22Rv1 (cell line): ENCODE results near the gene C6orf132.

Experiments used
- ZFX ChIP-seq: fragments of 450-650 bp; IDR thresholded peaks from 2 replicates; pipeline ENCODE4 v1.6.1; 2017; ENCODE audit warnings: antibody characterized with exemption, borderline replicate concordance
- TF ChIP-seq, protein P1 (sequence below): fragments of 450-650 bp; IDR thresholded peaks from 2 replicates; pipeline ENCODE4 v1.5.1; 2017; ENCODE audit warnings: mild to moderate bottlenecking

DNA sequence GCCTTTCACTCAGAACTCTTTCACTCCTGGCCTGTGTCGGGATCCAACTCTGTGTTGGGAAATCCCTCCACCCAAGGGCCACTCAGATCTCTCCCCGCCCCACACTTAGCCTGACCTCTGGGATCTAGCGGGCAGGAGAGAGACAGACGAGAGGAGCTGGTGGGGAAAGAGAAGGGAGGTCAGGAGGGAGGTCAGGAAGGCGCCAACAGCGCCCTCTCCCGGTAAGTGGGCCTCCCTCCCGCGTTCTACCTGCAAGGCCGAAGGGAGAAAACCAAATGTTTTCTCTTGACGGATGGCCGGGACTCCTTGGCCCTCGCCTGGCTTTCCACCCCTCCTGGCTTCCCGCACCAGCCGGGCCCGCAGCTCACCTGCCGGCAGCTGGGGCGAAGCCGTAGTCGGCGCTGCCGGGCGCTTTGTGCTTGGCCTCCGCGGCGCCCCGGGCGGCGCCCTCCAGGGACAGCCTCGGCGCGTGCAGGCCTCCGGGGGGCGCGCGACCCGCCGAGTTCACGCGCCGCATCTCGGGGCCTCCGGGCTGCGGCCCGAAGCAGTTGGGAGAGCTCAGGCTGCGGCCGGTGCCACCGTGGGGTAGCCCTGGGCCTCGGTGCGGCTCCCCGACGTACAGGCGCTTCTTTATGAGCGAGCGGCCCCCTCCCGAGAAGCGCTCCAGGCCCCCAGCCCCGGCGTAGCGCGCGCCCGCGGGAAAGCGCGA lies 38.2 kb downstream of the C6orf132 start:
- TF ChIP-seq, protein P1, sequence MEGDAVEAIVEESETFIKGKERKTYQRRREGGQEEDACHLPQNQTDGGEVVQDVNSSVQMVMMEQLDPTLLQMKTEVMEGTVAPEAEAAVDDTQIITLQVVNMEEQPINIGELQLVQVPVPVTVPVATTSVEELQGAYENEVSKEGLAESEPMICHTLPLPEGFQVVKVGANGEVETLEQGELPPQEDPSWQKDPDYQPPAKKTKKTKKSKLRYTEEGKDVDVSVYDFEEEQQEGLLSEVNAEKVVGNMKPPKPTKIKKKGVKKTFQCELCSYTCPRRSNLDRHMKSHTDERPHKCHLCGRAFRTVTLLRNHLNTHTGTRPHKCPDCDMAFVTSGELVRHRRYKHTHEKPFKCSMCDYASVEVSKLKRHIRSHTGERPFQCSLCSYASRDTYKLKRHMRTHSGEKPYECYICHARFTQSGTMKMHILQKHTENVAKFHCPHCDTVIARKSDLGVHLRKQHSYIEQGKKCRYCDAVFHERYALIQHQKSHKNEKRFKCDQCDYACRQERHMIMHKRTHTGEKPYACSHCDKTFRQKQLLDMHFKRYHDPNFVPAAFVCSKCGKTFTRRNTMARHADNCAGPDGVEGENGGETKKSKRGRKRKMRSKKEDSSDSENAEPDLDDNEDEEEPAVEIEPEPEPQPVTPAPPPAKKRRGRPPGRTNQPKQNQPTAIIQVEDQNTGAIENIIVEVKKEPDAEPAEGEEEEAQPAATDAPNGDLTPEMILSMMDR, result peak; percentile 55
- no peak for TF ChIP-seq ZFX
